K562 treated with DMSO at 1 percent for 48 hours (cell line): ENCODE results near the gene CPM. TPM values are rescaled to one million over a fixed set of nuclear protein-coding genes. Genes with fewer than 3 reads are reported as not detected.

Experiments used
- total RNA-seq: library from RNA; unstranded; fragments of 300-600 nt; gene quantifications from 2 replicates; pipeline ENCODE4 v1.2.3, GENCODE V29; 2022; ENCODE audit warnings: low replicate concordance; ENCODE audit errors: extremely low read depth

Gene CPM
- not detected in 2 replicates for total RNA-seq

DNA sequence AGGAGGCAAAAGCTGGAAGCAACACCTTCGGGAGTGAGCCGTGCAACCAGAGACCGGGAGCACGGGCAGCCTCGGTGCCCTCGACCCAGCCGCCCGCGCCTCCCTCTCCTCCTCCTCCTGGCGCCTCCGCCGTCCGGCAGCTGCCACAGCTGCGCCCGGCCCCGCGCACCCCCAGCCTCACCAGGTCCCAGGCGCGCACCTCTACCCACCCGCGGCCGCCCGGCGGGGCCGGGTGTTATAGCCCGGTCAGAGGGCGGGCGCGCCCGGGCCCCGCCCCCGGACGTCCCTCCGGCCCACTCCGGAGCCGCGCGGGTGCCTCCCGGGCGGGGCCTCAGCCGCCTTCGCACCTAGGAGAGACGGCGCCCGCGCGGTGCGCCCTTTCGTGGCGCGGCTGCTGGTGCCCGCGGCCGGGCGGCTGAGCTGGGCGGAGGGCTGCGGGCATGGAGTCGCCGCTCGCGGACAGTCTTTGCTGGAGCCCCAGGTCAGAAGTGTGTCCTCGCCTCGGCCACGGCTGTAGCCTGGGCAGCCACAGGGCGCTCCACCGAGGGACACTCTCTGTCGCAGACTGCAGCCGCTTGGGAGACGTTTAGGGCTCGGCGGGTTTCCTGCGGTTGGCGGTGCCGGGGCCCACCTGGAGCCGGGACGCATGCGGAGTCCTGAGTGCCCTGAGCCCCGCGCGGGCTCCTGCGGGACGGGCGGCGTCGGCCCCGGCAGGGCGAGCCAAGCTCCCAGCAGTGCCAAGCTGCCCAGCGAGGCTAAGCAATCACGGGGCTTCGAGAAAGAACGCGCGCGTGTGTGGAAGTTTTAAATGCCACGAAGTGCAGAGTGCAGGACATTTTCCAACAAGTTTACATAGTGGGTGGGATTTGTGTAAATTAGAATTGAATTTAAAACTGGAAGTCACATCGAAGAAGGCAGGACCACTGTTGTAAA is at the start of gene CPM:
CPM (minus strand) TSS at position 211 of the 933 bp plus-strand sequence. CDS start 334 bp downstream, outside the sequence.

DNA sequence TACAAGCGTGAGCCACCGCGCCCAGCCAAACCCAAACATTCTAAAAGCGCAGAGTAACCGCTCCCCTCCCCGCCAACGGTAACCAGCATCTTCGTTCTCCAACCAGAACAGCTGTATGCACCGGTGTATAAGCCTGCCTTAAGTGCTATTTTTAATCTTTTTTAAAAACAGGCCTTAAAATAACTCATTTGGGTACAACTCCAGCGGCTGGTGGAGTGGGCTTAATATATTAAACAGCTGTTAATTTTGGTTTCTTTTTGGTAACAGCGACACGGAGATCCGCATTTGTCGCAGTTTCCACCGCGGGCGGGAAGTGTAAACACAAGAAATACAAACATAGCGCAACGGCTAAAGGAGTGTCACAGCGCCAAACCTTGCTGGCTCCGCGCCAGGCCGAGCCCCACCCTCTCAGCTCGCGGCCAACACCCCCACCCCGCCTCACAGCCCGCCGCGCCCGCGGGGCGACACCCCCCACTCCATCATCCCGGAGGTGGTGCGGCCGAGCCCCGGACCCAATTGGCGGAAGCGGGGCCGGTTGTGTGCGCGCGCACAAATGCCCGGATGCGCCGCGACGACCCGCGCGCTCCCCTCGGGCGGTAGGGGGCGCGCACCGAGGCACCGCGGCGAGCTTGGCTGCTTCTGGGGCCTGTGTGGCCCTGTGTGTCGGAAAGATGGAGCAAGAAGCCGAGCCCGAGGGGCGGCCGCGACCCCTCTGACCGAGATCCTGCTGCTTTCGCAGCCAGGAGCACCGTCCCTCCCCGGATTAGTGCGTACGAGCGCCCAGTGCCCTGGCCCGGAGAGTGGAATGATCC is 125.2 kb downstream of the CPM start, which contains the start of gene MDM2:
MDM2 (plus strand) TSS at position 602 of the 812 bp plus-strand sequence. CDS start 301 bp downstream, outside the sequence.

Other genes with a start within 250 kb of the CPM start
- not detected in 2 replicates for gene NUP107, start 246.2 kb downstream of the CPM start, total RNA-seq
- not detected in 2 replicates for gene SLC35E3, start 187.0 kb downstream of the CPM start, total RNA-seq
- not detected in 2 replicates for gene MDM2, start 125.0 kb downstream of the CPM start, total RNA-seq